ENCODE results near the gene CMYA5.
A peak's percentile ranks its signal among the peaks of the same experiment; 100 is the strongest.

Gene CMYA5

GRCh38 chr5:79841172-79841571, 151.5 kb downstream of the CMYA5 start:
- no peak for DNase-seq

- no peak for DNase-seq
Observed at GRCh38 chr5:79842006-79842881, 152.6 kb downstream of the CMYA5 start.

GRCh38 chr5:79842991-79843390, 153.4 kb downstream of the CMYA5 start:
- DNase-seq: no peak

- no peak for DNase-seq
Observed at GRCh38 chr5:79843450-79844388, 154.1 kb downstream of the CMYA5 start.

GRCh38 chr5:79844571-79844970, 154.9 kb downstream of the CMYA5 start:
- no peak for DNase-seq

GRCh38 chr5:79845448-79846197, 156.0 kb downstream of the CMYA5 start:
- DNase-seq: peak; percentile 35

- DNase-seq: no peak
Observed at GRCh38 chr5:79846198-79846521, 156.5 kb downstream of the CMYA5 start.

GRCh38 chr5:79847561-79847960, 157.9 kb downstream of the CMYA5 start:
- DNase-seq: no peak

GRCh38 chr5:79849061-79849460, 159.4 kb downstream of the CMYA5 start:
- no peak for DNase-seq

Data from suppressor macrophage treated with lipopolysaccharide for 4 hours (primary cell).